HepG2 (cell line): ENCODE measurements around the gene UNC5CL. TPM values are rescaled to one million over a fixed set of nuclear protein-coding genes. Genes with fewer than 3 reads are reported as not detected.

Experiments used
- ATAC-seq: fragments of 200-7000 bp; cut with Tn5 transposase; 3 replicates; pipeline ENCODE4 v1.9.1; 2020; ENCODE audit warnings: mild to moderate bottlenecking, moderate library complexity
- BruUV-seq: library from RNA; stranded (reverse); fragments of 400-500 nt; replicated peaks from 2 replicates; lab custom pipeline; 2021; lab: Mats Ljungman, UMichigan
- CTCF ChIA-PET: fragments of 300-600 bp; formaldehyde crosslinking; extraction: SDS; loops from one replicate; lab custom pipeline; 2021; ENCODE audit warnings: low total read pairs, inconsistent platforms, low intra/inter-chr PET ratio; lab: Yijun Ruan, JAX
- POLR2A ChIA-PET: fragments of 350-600 bp; sonication (Branson Sonifier 250); formaldehyde crosslinking; loops from one replicate; lab custom pipeline; 2020; ENCODE audit warnings: antibody characterized with exemption, inconsistent platforms; lab: Yijun Ruan, JAX
- DNase-seq: peaks from one replicate; pipeline ENCODE4 v3.0.0-alpha.2; 2015; ENCODE audit warnings: low spot score
- FAIRE-seq: peaks from 3 replicates; lab custom pipeline; 2011; peaks lifted over from hg19 to GRCh38; lab: Jason Lieb, UNC
- H2AFZ ChIP-seq: one replicate; pipeline ENCODE4 v1.6.1; 2011; ENCODE audit warnings: low read length, inconsistent platforms
- H3K27ac ChIP-seq: fragments of 300-600 bp; 3 replicates; pipeline ENCODE4 v1.8.0; 2011; ENCODE audit warnings: mixed run types, mild to moderate bottlenecking, mixed read lengths, low read length, inconsistent platforms; ENCODE audit not compliant: insufficient read depth; ENCODE audit errors: extremely low read length
- H3K27me3 ChIP-seq, 2 experiments: fragments of 200-600 bp in 1 of 2; 2 replicates in 1 of 2; 3 replicates in 1 of 2; pipeline versions ENCODE4 v1.6.0 to v1.8.0; 2011; ENCODE audit warnings: low read length in 2 of 2, mild to moderate bottlenecking in 2 of 2, moderate library complexity in 2 of 2, inconsistent platforms in 1 of 2; ENCODE audit not compliant: insufficient read depth in 2 of 2, control insufficient read depth in 1 of 2
- H3K36me3 ChIP-seq, 2 experiments: fragments of 200-600 bp in 1 of 2; replicated peaks in 1 of 2; 2 replicates in 1 of 2; 3 replicates in 1 of 2; pipeline versions ENCODE4 v1.5.1 to v1.8.0; 2011; ENCODE audit warnings: low read length in 2 of 2, inconsistent platforms in 1 of 2; ENCODE audit not compliant: insufficient read depth in 2 of 2, control insufficient read depth in 1 of 2
- H3K4me1 ChIP-seq: 2 replicates; pipeline ENCODE4 v1.5.1; 2012; ENCODE audit warnings: low read length, inconsistent platforms; ENCODE audit not compliant: insufficient read depth
- H3K4me2 ChIP-seq: 2 replicates; pipeline ENCODE4 v1.6.0; 2011; ENCODE audit warnings: low read depth, low read length, inconsistent platforms
- H3K4me3 ChIP-seq, 3 experiments: fragments of 200-600 bp in 1 of 3; sonication (generic), shearing (Covaris generic) in 1 of 3; replicated peaks in 1 of 3; 2 replicates each; pipeline ENCODE4 v1.5.1; 2011 to 2016; ENCODE audit warnings: low read length in 3 of 3, inconsistent platforms in 2 of 3, low read depth in 2 of 3, mild to moderate bottlenecking in 2 of 3, control low read depth in 1 of 3, mixed read lengths in 1 of 3; ENCODE audit not compliant: insufficient read depth in 1 of 3
- H3K79me2 ChIP-seq: one replicate; pipeline ENCODE4 v1.6.1; 2011; ENCODE audit warnings: low read length, inconsistent platforms; ENCODE audit not compliant: insufficient read depth
- H3K9ac ChIP-seq: 2 replicates; pipeline ENCODE4 v1.6.0; 2011; ENCODE audit warnings: mild to moderate bottlenecking, low read depth, low read length, inconsistent platforms; ENCODE audit not compliant: insufficient read depth
- H3K9me3 ChIP-seq: 2 replicates; pipeline ENCODE4 v1.5.1; 2012; ENCODE audit warnings: mild to moderate bottlenecking, low read length
- H4K20me1 ChIP-seq: 2 replicates; pipeline ENCODE4 v1.6.0; 2011; ENCODE audit warnings: inconsistent platforms, mild to moderate bottlenecking, low read length, moderate library complexity; ENCODE audit not compliant: insufficient read depth
- AGO2 ChIP-seq: fragments of 200-400 bp; formaldehyde crosslinking; optimal IDR thresholded peaks from 2 replicates; pipeline ENCODE3; 2017; ENCODE audit warnings: mild to moderate bottlenecking, low read depth, low read length, moderate library complexity
- BRCA1 ChIP-seq: sonication (generic); formaldehyde crosslinking; IDR thresholded peaks from 2 replicates; pipeline ENCODE4 v1.4.0; 2020; ENCODE audit warnings: missing genetic modification reagents
- DZIP1 ChIP-seq: sonication (generic); formaldehyde crosslinking; IDR thresholded peaks from 2 replicates; pipeline ENCODE4 v1.5.0; 2020; ENCODE audit warnings: mild to moderate bottlenecking, missing genetic modification reagents
- ELF3 ChIP-seq: IDR thresholded peaks from 2 replicates; pipeline ENCODE4 v1.6.1; 2016; ENCODE audit warnings: missing genetic modification reagents, missing compliant biosample characterization
- EZH2 ChIP-seq: conservative IDR thresholded peaks from 2 replicates; pipeline ENCODE4 v1.6.1; 2012; ENCODE audit warnings: mild to moderate bottlenecking, low read depth, low read length, moderate library complexity
- GABPA ChIP-seq, 2 experiments: IDR thresholded peaks; 2 replicates each; pipeline ENCODE4 v1.6.1; 2011 to 2016; ENCODE audit warnings: low read depth in 2 of 2, low read length in 1 of 2, missing biosample characterization in 1 of 2, missing genetic modification characterization in 1 of 2
- GLI4 ChIP-seq: sonication (generic); formaldehyde crosslinking; IDR thresholded peaks from 2 replicates; pipeline ENCODE4 v1.5.1; 2020; ENCODE audit warnings: missing genetic modification reagents, mild to moderate bottlenecking, moderate library complexity, borderline replicate concordance
- HHEX ChIP-seq: IDR thresholded peaks from 2 replicates; pipeline ENCODE4 v1.6.1; 2016; ENCODE audit warnings: control low read depth
- POLR2AphosphoS5 ChIP-seq: IDR thresholded peaks from 2 replicates; pipeline ENCODE4 v1.6.1; 2012; ENCODE audit warnings: low read depth, low read length
- RAD21 ChIP-seq: fragments of 450-650 bp; formaldehyde crosslinking; IDR thresholded peaks from 2 replicates; pipeline ENCODE4 v1.5.0; 2020; ENCODE audit warnings: mild to moderate bottlenecking
- SNRNP70 ChIP-seq: fragments of 200-400 bp; formaldehyde crosslinking; IDR thresholded peaks from 2 replicates; pipeline ENCODE4 v1.6.1; 2017; ENCODE audit warnings: mild to moderate bottlenecking, low read depth, low read length, moderate library complexity
- SOX13 ChIP-seq, 3 experiments: fragments of 450-650 bp in 1 of 3; sonication (generic) in 1 of 3; formaldehyde crosslinking in 1 of 3; IDR thresholded peaks in 2 of 3; conservative IDR thresholded peaks in 1 of 3; 2 replicates each; pipeline versions ENCODE4 v1.5.0 to v1.6.1; 2016 to 2020; ENCODE audit warnings: antibody characterized with exemption in 1 of 3, mild to moderate bottlenecking in 1 of 3, missing compliant biosample characterization in 1 of 3, missing genetic modification reagents in 1 of 3, moderate library complexity in 1 of 3
- SP2 ChIP-seq: sonication (generic); formaldehyde crosslinking; IDR thresholded peaks from 2 replicates; pipeline ENCODE4 v1.5.1; 2020; ENCODE audit warnings: mild to moderate bottlenecking, missing genetic modification reagents
- TEAD2 ChIP-seq: sonication (generic); formaldehyde crosslinking; IDR thresholded peaks from 2 replicates; pipeline ENCODE4 v1.9.0; 2021; ENCODE audit warnings: missing genetic modification reagents
- ZFP82 ChIP-seq: sonication (generic); formaldehyde crosslinking; IDR thresholded peaks from 2 replicates; pipeline ENCODE4 v1.5.1; 2020; ENCODE audit warnings: mild to moderate bottlenecking, missing genetic modification reagents, borderline replicate concordance
- ZNF724P ChIP-seq: sonication (generic); formaldehyde crosslinking; IDR thresholded peaks from 2 replicates; pipeline ENCODE4 v1.8.0; 2022; ENCODE audit warnings: missing genetic modification reagents, borderline replicate concordance
- WGBS: methylation state at CpG from one replicate; pipeline ENCODE4 v1.1.6; 2017; ENCODE audit warnings: low lambda C conversion rate; 5-methylcytosine and 5-hydroxymethylcytosine counted together
- in situ Hi-C: cut with HindIII; loops from 2 replicates; pipeline ENCODE4 v1.10.0; 2017; ENCODE audit warnings: low pct_unique_long_range_greater_than_20kb; ENCODE audit not compliant: extremely low pct_ligation_motif_present
- intact Hi-C: fragments of 100-400 bp; cut with micrococcal nuclease; formaldehyde crosslinking; loops from one replicate; pipeline ENCODE4 v1.10.0; 2022; ENCODE audit not compliant: unreplicated experiment
- polyA plus RNA-seq, 8 experiments: library from polyadenylated mRNA; depleted of rRNA in 3 of 8; stranded (reverse) in 7 of 8; unstranded in 1 of 8; fragments of >200 nt; fragmentation: Illumina TruSeq in 4 of 8; extraction: Trizol in 4 of 8; gene quantifications; 2 replicates each; pipeline versions ENCODE4 v1.2.1 to v1.2.3, GENCODE V29; 2011 to 2016; ENCODE audit warnings: low read depth in 4 of 8, missing spikeins in 1 of 8, mixed read lengths in 1 of 8; ENCODE audit not compliant: insufficient read depth in 1 of 8
- total RNA-seq, 5 experiments: library from RNA; depleted of rRNA; stranded (reverse); fragments of >200 nt; fragmentation: Illumina TruSeq; extraction: Trizol; gene quantifications; 2 replicates each; pipeline ENCODE4 v1.2.3, GENCODE V29; 2016; ENCODE audit warnings: low read depth in 1 of 5
- TF ChIP-seq, protein P1 (sequence below): sonication (generic); formaldehyde crosslinking; IDR thresholded peaks from 2 replicates; pipeline ENCODE4 v1.4.0; 2020; ENCODE audit warnings: missing genetic modification reagents
- TF ChIP-seq, protein P2 (sequence below): sonication (generic); formaldehyde crosslinking; IDR thresholded peaks from 2 replicates; pipeline ENCODE4 v1.4.0; 2020; ENCODE audit warnings: missing genetic modification reagents

The UNC5CL gene
- total and polyA plus RNA-seq, 2 of the 13 experiments (the other 11 are each of a cell fraction or from before 2014, with no cell fraction given): 2.4 to 2.5 TPM

DNA sequence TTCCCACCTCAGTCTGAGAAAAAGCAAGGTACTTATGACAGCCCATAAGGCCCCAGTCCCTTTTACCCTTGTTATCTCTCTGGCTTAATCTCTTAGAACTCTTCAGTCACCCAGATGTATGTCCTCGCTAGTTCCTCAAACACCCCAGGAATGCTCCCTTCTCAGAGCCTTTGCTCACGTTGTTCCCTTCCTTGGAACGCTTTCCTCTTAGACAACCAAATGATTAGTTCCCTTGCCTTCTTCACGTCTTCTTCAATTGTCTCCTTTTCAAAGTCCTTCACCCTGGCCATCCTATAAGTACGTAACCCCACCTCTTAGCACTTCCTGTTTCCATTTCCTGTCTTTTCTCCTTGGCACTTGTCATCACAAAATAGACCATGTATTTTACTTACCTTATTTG is 12.9 kb upstream of the UNC5CL start:
- no peak for FAIRE-seq
- no peak for ATAC-seq
- H3K9me3 ChIP-seq: no peaks in the 10 kb centered on the region
- peaks cover 66% of the 10 kb centered on the region for H3K4me1 ChIP-seq
- CTCF ChIA-PET: no interaction called here
- no peak for DNase-seq
- BruUV-seq: no TSS peak
- H4K20me1 ChIP-seq: no peaks in the 10 kb centered on the region
- no peaks in the 10 kb centered on the region for H3K79me2 ChIP-seq
- WGBS: 97% methylated on average over 5 of the region's 5 CpGs
- peaks cover 0 to 4% of the 10 kb centered on the region in 2 experiments; a peak in 2 of 5 replicates for H3K36me3 ChIP-seq
- H2AFZ ChIP-seq: no peak overlapping the region
- intact Hi-C loops (no loop called here), in situ Hi-C loops (loop anchor here (10.0 kb wide), 1 partner anchor 533 kb away; no protein-coding TSS in a partner anchor)
- H3K27me3 ChIP-seq: no peaks in the 10 kb centered on the region
- H3K27ac ChIP-seq: no peak overlapping the region
- H3K9ac ChIP-seq: no peak overlapping the region
- POLR2A ChIA-PET: interaction anchor here (3.7 kb wide), 2 partner anchors 11 to 12 kb away, joined by 17 to 20 read pairs; no protein-coding TSS in a partner anchor
- no peak overlapping the region for H3K4me2 ChIP-seq
- H3K4me3 ChIP-seq: no peak overlapping the region
- TF ChIP-seq TEAD2 (CRISPR knock-in tag) (no peak), BRCA1 (CRISPR knock-in tag) (no peak), ELF3 (CRISPR knock-in tag) (no peak), AGO2 (no peak), SP2 (CRISPR knock-in tag) (no peak), SOX13 (IDR thresholded peaks at IDR 0.05) (no peak), SOX13 (CRISPR knock-in tag; conservative IDR thresholded peaks at IDR 0.05 in 1 of 2, IDR thresholded peaks at IDR 0.05 in 1 of 2) (no peak), ZFP82 (CRISPR knock-in tag) (no peak), ZNF724P (CRISPR knock-in tag) (no peak), GLI4 (CRISPR knock-in tag) (no peak), POLR2AphosphoS5 (no peak), SNRNP70 (no peak), DZIP1 (CRISPR knock-in tag) (no peak), GABPA (IDR thresholded peaks at IDR 0.05; ENCODE audit: low read depth, low read length) (no peak), GABPA (CRISPR knock-in tag; IDR thresholded peaks at IDR 0.05; ENCODE audit: low read depth) (no peak), RAD21 (CRISPR knock-in tag) (no peak), HHEX (CRISPR knock-in tag) (no peak), EZH2 (no peak)
- TF ChIP-seq, protein P1, sequence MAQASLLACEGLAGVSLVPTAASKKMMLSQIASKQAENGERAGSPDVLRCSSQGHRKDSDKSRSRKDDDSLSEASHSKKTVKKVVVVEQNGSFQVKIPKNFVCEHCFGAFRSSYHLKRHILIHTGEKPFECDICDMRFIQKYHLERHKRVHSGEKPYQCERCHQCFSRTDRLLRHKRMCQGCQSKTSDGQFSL (CRISPR knock-in tag): no peak
- TF ChIP-seq, protein P2, sequence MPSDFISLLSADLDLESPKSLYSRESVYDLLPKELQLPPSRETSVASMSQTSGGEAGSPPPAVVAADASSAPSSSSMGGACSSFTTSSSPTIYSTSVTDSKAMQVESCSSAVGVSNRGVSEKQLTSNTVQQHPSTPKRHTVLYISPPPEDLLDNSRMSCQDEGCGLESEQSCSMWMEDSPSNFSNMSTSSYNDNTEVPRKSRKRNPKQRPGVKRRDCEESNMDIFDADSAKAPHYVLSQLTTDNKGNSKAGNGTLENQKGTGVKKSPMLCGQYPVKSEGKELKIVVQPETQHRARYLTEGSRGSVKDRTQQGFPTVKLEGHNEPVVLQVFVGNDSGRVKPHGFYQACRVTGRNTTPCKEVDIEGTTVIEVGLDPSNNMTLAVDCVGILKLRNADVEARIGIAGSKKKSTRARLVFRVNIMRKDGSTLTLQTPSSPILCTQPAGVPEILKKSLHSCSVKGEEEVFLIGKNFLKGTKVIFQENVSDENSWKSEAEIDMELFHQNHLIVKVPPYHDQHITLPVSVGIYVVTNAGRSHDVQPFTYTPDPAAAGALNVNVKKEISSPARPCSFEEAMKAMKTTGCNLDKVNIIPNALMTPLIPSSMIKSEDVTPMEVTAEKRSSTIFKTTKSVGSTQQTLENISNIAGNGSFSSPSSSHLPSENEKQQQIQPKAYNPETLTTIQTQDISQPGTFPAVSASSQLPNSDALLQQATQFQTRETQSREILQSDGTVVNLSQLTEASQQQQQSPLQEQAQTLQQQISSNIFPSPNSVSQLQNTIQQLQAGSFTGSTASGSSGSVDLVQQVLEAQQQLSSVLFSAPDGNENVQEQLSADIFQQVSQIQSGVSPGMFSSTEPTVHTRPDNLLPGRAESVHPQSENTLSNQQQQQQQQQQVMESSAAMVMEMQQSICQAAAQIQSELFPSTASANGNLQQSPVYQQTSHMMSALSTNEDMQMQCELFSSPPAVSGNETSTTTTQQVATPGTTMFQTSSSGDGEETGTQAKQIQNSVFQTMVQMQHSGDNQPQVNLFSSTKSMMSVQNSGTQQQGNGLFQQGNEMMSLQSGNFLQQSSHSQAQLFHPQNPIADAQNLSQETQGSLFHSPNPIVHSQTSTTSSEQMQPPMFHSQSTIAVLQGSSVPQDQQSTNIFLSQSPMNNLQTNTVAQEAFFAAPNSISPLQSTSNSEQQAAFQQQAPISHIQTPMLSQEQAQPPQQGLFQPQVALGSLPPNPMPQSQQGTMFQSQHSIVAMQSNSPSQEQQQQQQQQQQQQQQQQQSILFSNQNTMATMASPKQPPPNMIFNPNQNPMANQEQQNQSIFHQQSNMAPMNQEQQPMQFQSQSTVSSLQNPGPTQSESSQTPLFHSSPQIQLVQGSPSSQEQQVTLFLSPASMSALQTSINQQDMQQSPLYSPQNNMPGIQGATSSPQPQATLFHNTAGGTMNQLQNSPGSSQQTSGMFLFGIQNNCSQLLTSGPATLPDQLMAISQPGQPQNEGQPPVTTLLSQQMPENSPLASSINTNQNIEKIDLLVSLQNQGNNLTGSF (CRISPR knock-in tag): no peak
